C4-2B (cell line): Measurements from ENCODE around the gene KLF16.

Experiments
- H3K27ac ChIP-seq: fragments of 450-650 bp; 2 replicates; pipeline ENCODE4 v1.5.1; 2017
- ZFX ChIP-seq: fragments of 450-650 bp; IDR thresholded peaks from 2 replicates; pipeline ENCODE4 v1.6.1; 2017
- TF ChIP-seq, protein P1 (sequence below): fragments of 450-650 bp; conservative IDR thresholded peaks from 2 replicates; pipeline ENCODE4 v1.5.1; 2017; ENCODE audit warnings: mild to moderate bottlenecking

KLF16 gene

DNA sequence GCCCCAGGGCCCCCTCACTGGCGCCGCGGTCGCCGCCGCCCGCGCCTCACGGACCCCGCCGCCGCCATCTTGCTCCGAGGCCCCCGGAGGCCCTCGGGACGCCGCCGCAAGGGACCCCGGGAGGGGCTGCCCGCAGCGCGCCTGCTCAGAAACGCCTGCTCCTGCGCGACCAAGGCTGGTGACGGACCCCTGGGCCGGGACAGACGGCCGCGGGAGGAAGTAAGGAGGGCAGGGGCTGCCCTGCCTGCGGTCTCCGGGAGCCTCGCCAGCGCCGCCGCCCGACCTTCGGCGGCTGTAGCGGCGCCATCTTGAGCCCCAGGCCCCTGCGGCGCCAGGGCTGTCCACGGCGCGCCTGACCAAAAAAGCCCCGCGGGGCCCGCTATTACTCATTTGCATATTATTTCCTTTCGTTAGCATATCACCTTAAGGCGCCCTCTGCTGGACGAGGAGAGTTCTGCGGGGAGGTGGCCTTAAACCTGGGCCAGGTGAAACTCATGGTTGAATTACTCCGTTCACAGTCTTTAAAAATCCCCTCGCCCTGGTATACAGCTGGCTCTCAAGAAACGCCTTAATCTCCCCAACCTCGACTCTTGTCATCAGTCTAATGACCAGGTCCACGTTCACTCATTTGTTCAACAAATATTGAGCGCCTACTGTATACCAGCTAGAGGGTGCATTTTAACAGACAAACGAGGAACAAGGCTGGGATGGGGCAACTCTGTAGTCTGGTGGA is 14.8 kb downstream of the KLF16 start, which contains the start of gene REXO1:
TSS of gene REXO1 (minus strand) at position 85 of the 733 bp plus-strand sequence. CDS start 125 bp downstream, outside the sequence.
- TF ChIP-seq, protein P1, sequence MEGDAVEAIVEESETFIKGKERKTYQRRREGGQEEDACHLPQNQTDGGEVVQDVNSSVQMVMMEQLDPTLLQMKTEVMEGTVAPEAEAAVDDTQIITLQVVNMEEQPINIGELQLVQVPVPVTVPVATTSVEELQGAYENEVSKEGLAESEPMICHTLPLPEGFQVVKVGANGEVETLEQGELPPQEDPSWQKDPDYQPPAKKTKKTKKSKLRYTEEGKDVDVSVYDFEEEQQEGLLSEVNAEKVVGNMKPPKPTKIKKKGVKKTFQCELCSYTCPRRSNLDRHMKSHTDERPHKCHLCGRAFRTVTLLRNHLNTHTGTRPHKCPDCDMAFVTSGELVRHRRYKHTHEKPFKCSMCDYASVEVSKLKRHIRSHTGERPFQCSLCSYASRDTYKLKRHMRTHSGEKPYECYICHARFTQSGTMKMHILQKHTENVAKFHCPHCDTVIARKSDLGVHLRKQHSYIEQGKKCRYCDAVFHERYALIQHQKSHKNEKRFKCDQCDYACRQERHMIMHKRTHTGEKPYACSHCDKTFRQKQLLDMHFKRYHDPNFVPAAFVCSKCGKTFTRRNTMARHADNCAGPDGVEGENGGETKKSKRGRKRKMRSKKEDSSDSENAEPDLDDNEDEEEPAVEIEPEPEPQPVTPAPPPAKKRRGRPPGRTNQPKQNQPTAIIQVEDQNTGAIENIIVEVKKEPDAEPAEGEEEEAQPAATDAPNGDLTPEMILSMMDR, result peak; percentile 97
- peak; percentile 50; the same call in 1 of the 2 replicates for TF ChIP-seq ZFX
- peak within 1 kb of the TSS; percentile 96 for H3K27ac ChIP-seq

DNA sequence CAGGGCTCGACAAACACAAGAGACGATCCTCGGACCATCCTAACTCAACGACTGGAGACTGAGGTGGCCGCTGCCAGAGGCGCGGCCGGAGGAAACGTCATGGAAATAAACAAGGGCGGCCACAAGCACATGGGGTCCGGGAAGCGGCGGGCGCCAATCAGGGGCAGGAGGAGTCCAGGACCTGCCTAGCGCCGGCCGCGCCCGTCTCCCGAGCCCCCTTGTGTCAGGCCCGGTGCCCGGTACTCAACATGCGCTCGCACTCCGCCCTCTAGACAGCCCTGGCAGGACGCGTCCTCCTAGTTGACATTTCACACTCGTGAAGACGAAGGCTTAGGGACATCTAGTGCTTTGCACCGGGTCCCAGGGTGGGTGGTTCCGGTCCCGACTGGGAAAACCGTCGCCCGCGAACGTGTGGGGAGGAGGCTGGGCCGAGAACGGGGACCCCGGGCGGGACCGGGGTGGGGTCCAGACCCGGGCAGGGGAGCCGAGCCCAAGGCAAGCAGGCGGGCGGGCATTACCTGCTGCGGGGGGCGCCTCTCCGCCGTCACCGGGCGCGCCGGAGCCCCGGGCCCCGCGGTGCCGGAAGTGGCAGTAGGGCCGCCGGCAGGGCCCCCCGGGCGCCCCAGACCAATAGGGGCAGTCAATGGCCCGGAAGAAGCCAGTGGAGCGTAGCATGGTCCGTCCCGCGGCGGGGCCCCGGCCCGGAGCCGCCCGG is 15.5 kb downstream of the KLF16 start:
- TF ChIP-seq ZFX, result peak; percentile 95; the same call in 1 of the 2 replicates
- TF ChIP-seq, protein P1, result no peak
- H3K27ac ChIP-seq, result peak overlapping the region; percentile 96

DNA sequence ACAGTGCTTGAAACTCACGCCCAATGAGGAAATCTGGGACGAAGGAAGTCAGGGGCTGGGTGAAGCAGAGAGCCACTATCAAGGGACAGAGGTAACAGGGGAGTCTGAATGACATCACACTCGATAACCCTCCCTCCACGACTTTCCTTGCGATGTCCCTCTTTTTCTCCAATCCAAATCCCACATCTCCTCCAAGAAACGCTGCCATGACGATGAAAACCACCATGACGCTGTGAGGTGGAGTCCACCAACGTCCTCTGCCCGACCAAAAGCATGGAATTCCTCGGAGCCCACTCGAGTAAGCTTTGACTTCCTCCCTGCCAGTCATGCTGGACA is 16.1 kb downstream of the KLF16 start:
- TF ChIP-seq, protein P1, result no peak
- TF ChIP-seq ZFX, result no peak
- peak overlapping the region; percentile 96 for H3K27ac ChIP-seq

DNA sequence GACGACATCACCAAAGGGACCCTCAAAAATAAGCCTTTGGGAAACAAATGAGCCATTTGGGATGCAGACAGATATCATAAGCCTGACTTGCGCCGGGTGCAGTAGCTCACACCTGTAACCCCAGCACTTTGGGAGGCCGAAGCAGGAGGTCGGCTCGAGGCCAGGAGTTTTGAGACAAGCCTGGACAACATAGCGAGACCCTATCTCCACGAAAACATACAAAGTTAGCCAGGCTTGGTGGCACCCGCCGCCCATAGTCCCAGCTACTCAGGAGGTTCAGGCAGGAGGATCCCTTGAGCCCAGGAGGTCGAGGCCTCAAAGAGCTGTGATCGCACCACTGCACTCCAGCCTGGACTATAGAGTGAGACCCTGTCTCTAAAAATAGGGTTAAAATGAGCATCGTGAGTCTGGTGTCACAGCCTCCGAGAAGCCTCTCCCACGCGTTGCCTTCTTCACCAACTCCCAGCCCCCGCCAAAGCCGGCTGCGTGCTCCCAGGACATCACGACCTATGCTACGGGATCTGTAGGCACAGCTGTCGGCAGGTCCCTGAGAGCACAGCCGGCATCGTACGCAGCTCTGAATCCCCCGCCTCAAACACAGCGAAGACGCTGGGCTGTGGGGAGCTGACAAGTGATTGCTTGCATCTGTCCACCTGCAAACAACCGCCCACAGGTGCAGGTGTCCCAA is 16.7 kb downstream of the KLF16 start:
- TF ChIP-seq ZFX, result no peak
- TF ChIP-seq, protein P1, result no peak
- peak overlapping the region; percentile 96 for H3K27ac ChIP-seq

DNA sequence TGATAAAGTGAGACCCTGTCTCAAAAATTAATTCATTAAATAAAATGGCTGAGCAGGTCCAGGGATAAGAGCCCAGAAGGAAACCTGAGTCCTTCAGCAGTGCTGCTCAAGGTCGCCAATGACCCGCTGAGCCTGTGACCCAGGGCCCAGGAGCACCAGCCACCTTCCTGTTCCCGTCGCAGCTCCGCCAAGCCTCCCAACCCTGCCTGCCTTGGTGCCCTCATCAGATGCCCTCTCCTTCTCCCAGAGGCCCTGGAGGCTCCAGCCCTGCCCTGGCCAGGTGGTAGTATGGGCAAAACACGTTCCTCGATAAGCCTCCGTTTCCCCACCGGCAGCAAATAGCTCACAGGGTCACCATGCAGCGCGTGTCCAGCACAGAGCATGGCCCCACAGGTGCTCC is 17.7 kb downstream of the KLF16 start:
- H3K27ac ChIP-seq, result no peak overlapping the region
- TF ChIP-seq, protein P1, result no peak
- no peak for TF ChIP-seq ZFX

DNA sequence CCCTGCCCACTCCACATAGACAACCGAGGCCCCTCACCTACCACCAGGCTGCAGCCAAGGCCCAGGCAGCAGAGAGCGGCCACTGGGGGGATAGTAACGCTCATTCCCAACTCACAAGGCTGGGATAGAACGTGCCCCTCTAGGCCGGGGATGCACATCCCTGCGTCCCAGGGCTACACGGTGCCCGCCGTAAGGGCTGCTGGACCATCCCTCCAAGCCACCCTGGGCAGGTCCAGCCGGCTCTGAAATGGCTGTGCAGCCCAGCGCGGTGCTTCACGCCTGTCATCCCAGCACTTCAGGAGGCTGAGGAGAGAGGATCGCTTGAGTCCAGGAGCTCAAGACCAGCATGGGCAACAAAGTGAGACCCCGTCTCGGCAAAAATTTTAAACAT is 18.3 kb downstream of the KLF16 start:
- TF ChIP-seq ZFX, result no peak
- TF ChIP-seq, protein P1, result no peak

More for the DNA sequence above, 18.3 kb downstream of the KLF16 start:
- H3K27ac ChIP-seq, result no peak overlapping the region
